B cell (primary cell): ENCODE measurements around the gene UBR3. TPM values are rescaled to one million over a fixed set of nuclear protein-coding genes. Genes with fewer than 3 reads are reported as not detected.

Experiments used
- ATAC-seq: fragments of 200-7000 bp; cut with Tn5 transposase; one replicate; pipeline ENCODE4 v1.10.0; 2021; ENCODE audit warnings: low read depth, mild to moderate bottlenecking, moderate number of reproducible peaks, moderate library complexity
- CTCF ChIA-PET: fragments of 350-600 bp; sonication (Branson Sonifier 250); formaldehyde crosslinking; loops from one replicate; lab custom pipeline; 2021; ENCODE audit warnings: antibody characterized with exemption, inconsistent platforms; lab: Charles Lee
- POLR2A ChIA-PET: fragments of 350-600 bp; sonication (Branson Sonifier 250); formaldehyde crosslinking; loops from one replicate; lab custom pipeline; 2021; ENCODE audit warnings: antibody characterized with exemption; lab: Charles Lee
- DNase-seq: peaks from one replicate; pipeline ENCODE4 v3.0.0; 2013
- H2AFZ ChIP-seq: 2 replicates; pipeline ENCODE4 v1.6.1; 2012; ENCODE audit warnings: mild to moderate bottlenecking, low read depth, low read length; ENCODE audit not compliant: insufficient read depth, poor library complexity, severe bottlenecking
- H3K27ac ChIP-seq, 2 donors: 1 replicate in 1 of 2; 2 replicates in 1 of 2; pipeline ENCODE4 v1.5.1; 2012 to 2013; ENCODE audit warnings: low read length in 2 of 2, mild to moderate bottlenecking in 2 of 2, moderate library complexity in 1 of 2
- H3K27me3 ChIP-seq, 4 experiments: fragments of 200-600 bp in 1 of 4; sonication (generic) in 1 of 4; replicated peaks in 1 of 4; 1 replicate in 2 of 4; 2 replicates in 2 of 4; pipeline versions ENCODE4 v1.6.1 to v1.7.0; 2013 to 2016; ENCODE audit warnings: low read length in 3 of 4, mild to moderate bottlenecking in 2 of 4, mixed read lengths in 1 of 4, moderate library complexity in 1 of 4; ENCODE audit not compliant: insufficient read depth in 4 of 4, control insufficient read depth in 3 of 4; ENCODE audit errors: control extremely low read depth in 1 of 4
- H3K36me3 ChIP-seq, 2 experiments: replicated peaks in 1 of 2; 1 replicate in 1 of 2; 2 replicates in 1 of 2; pipeline versions ENCODE4 v1.6.1 to v1.7.1; 2013; ENCODE audit warnings: low read length in 1 of 2; ENCODE audit not compliant: insufficient read depth in 2 of 2, control insufficient read depth in 1 of 2; ENCODE audit errors: control extremely low read depth in 1 of 2, extremely low read depth in 1 of 2
- H3K4me1 ChIP-seq, 2 donors: fragments of 200-600 bp in 1 of 2; sonication (generic) in 1 of 2; 1 replicate in 1 of 2; 2 replicates in 1 of 2; pipeline versions ENCODE4 v1.5.1 to v1.6.1; 2013 to 2017; ENCODE audit warnings: low read length in 2 of 2; ENCODE audit not compliant: control insufficient read depth in 2 of 2, insufficient read depth in 2 of 2
- H3K4me2 ChIP-seq: replicated peaks from 2 replicates; pipeline ENCODE3; 2012; ENCODE audit warnings: mild to moderate bottlenecking, low read depth, low read length; ENCODE audit not compliant: poor library complexity, severe bottlenecking
- H3K4me3 ChIP-seq, 5 experiments: fragments of 200-600 bp in 1 of 5; sonication (generic) in 1 of 5; 1 replicate in 3 of 5; 2 replicates in 2 of 5; pipeline versions ENCODE4 v1.5.1 to v1.7.0; 2011 to 2016; ENCODE audit warnings: low read length in 4 of 5, mild to moderate bottlenecking in 4 of 5, low read depth in 2 of 5, control low read depth in 1 of 5, moderate library complexity in 1 of 5; ENCODE audit not compliant: insufficient read depth in 1 of 5; ENCODE audit errors: control extremely low read depth in 1 of 5, extremely low read depth in 1 of 5
- H3K79me2 ChIP-seq: fragments of 200-600 bp; sonication (generic); one replicate; pipeline ENCODE4 v1.6.0; 2016; ENCODE audit warnings: low read length; ENCODE audit not compliant: control insufficient read depth, insufficient read depth
- H3K9ac ChIP-seq: fragments of 200-600 bp; sonication (generic); 2 replicates; pipeline ENCODE4 v1.6.1; 2017; ENCODE audit warnings: mild to moderate bottlenecking, low read length, moderate library complexity
- H3K9me3 ChIP-seq, 3 donors: one replicate each; pipeline versions ENCODE4 v1.6.1 to v1.7.1; 2013; ENCODE audit warnings: low read length in 2 of 3; ENCODE audit not compliant: control insufficient read depth in 2 of 3, insufficient read depth in 1 of 3; ENCODE audit errors: control extremely low read depth in 1 of 3
- H4K20me1 ChIP-seq: 2 replicates; pipeline ENCODE4 v1.6.0; 2012; ENCODE audit warnings: mild to moderate bottlenecking, low read length; ENCODE audit not compliant: insufficient read depth, control insufficient read depth, poor library complexity, severe bottlenecking
- H3K27ac Mint-ChIP-seq: one replicate; pipeline ENCODE4 v1.8.0; 2021; ENCODE audit warnings: mixed read lengths
- H3K27me3 Mint-ChIP-seq: one replicate; pipeline ENCODE4 v1.8.0; 2021; ENCODE audit warnings: mixed read lengths
- H3K4me1 Mint-ChIP-seq: one replicate; pipeline ENCODE4 v1.8.0; 2021; ENCODE audit warnings: mixed read lengths
- H3K4me3 Mint-ChIP-seq: one replicate; pipeline ENCODE4 v1.8.0; 2021; ENCODE audit warnings: mixed read lengths
- H3K9me3 Mint-ChIP-seq: one replicate; pipeline ENCODE4 v1.8.0; 2022; ENCODE audit warnings: mixed read lengths; ENCODE audit not compliant: insufficient read depth
- EZH2 ChIP-seq: IDR thresholded peaks from 2 replicates; pipeline ENCODE4 v1.6.1; 2012; ENCODE audit warnings: borderline replicate concordance, low read depth, mild to moderate bottlenecking, moderate library complexity, low read length; ENCODE audit not compliant: insufficient read depth, poor library complexity, severe bottlenecking
- WGBS: methylation state at CpG from one replicate; pipeline ENCODE4 v1.1.5; 2013; ENCODE audit warnings: missing lambda C conversion rate; ENCODE audit not compliant: insufficient coverage; 5-methylcytosine and 5-hydroxymethylcytosine counted together
- intact Hi-C: fragments of 100-400 bp; cut with micrococcal nuclease; formaldehyde crosslinking; loops from one replicate; pipeline ENCODE4 v1.10.0; 2022
- polyA plus RNA-seq: library from polyadenylated mRNA; depleted of rRNA; stranded (reverse); fragments of >200 nt; gene quantifications from 2 replicates; pipeline ENCODE4 v1.2.3, GENCODE V29; 2012
- total RNA-seq, 2 donors: library from RNA; stranded (reverse); fragments of 120-200 nt in 1 of 2; gene quantifications; 1 replicate in 1 of 2; 2 replicates in 1 of 2; pipeline versions ENCODE4 v1.2.3 to v1.2.4, GENCODE V29; 2013 to 2022
- TF ChIP-seq, protein P1 (sequence below): fragments of 200-600 bp; IDR thresholded peaks from one replicate; pipeline ENCODE4 v1.8.0; 2022; ENCODE audit warnings: antibody characterized with exemption, mild to moderate bottlenecking

Gene UBR3
- total and polyA plus RNA-seq, 2 donors (not counting 1 experiment from before 2014, with no cell fraction given) = 5.9 to 58.1 TPM

GRCh38 chr2:169798397-169798717, 28.9 kb upstream of the UBR3 start:
- Histone ChIP-seq H3K27me3 (no peaks in the 10 kb centered on the region), H3K9me3 (no peaks in the 10 kb centered on the region), H3K4me3 (peak overlapping the region; percentile 30 to 91 (median 71)), H3K4me1 (peaks cover 10 to 15% of the 10 kb centered on the region in 2 donors), H3K4me2 (peak overlapping the region; percentile 85), H2AFZ (peak overlapping the region; percentile 77), H3K27ac (peak overlapping the region; percentile 86 to 95), H3K79me2 (peaks cover 34% of the 10 kb centered on the region), H4K20me1 (no peaks in the 10 kb centered on the region), H3K36me3 (peaks cover 0 to 7% of the 10 kb centered on the region in 2 experiments), H3K9ac (peak overlapping the region; percentile 92)
- Mint-ChIP-seq H3K27me3 (no peaks in the 10 kb centered on the region), H3K4me3 (peak overlapping the region; percentile 95), H3K27ac (peak overlapping the region; percentile 88), H3K4me1 (peaks cover 25% of the 10 kb centered on the region), H3K9me3 (no peaks in the 10 kb centered on the region)
- ChIA-PET CTCF (interaction anchor here (0.9 to 2.1 kb wide), 2 partner anchors 9 to 26 kb away, joined by 3 to 5 read pairs; partner anchors contain the start of gene METTL5), POLR2A (interaction anchor here (0.8 to 1.6 kb wide), 5 partner anchors 10 to 214 kb away, joined by 3 to 6 read pairs (median 4); partner anchors contain the start of genes CFAP210, METTL5, PHOSPHO2 and PPIG)
- no CpG with 5 or more reads among the region's 4 CpGs for WGBS
- intact Hi-C loops = loop anchor here (1.0 to 5.0 kb wide), 3 partner anchors 29 to 226 kb away; partner anchors contain the start of genes CFAP210, FASTKD1, PHOSPHO2 and UBR3
- no peak for ATAC-seq
- no peak for TF ChIP-seq EZH2
- TF ChIP-seq, protein P1, sequence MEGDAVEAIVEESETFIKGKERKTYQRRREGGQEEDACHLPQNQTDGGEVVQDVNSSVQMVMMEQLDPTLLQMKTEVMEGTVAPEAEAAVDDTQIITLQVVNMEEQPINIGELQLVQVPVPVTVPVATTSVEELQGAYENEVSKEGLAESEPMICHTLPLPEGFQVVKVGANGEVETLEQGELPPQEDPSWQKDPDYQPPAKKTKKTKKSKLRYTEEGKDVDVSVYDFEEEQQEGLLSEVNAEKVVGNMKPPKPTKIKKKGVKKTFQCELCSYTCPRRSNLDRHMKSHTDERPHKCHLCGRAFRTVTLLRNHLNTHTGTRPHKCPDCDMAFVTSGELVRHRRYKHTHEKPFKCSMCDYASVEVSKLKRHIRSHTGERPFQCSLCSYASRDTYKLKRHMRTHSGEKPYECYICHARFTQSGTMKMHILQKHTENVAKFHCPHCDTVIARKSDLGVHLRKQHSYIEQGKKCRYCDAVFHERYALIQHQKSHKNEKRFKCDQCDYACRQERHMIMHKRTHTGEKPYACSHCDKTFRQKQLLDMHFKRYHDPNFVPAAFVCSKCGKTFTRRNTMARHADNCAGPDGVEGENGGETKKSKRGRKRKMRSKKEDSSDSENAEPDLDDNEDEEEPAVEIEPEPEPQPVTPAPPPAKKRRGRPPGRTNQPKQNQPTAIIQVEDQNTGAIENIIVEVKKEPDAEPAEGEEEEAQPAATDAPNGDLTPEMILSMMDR = no peak
- DNase-seq = no peak
